NCI-H146 (cell line): ENCODE measurements around the gene HNRNPR.
"Not testable (repeated sequence)": the region's sequence is repeated elsewhere in the genome, so short reads cannot be mapped to it uniquely, and the experiment has no call there.

ENCODE experiments used
- DNase-seq: peaks from one replicate; lab custom pipeline; 2025; lab: John Stamatoyannopoulos, UW

Gene HNRNPR

GRCh38 chr1:23325393-23325792, 18.7 kb downstream of the HNRNPR start:
- DNase-seq, result no peak

- DNase-seq, result no peak
These were observed 21.3 kb downstream of the HNRNPR start for GRCh38 chr1:23322770-23323169.

- DNase-seq, result not testable (repeated sequence)
These were observed 33.8 kb downstream of the HNRNPR start for GRCh38 chr1:23310280-23310679.

GRCh38 chr1:23304140-23304620, 39.9 kb downstream of the HNRNPR start:
- DNase-seq, result no peak

- no peak for DNase-seq
These were observed 40.6 kb downstream of the HNRNPR start for GRCh38 chr1:23303524-23303923.

GRCh38 chr1:23296931-23297330, 47.2 kb downstream of the HNRNPR start:
- no peak for DNase-seq

- DNase-seq, result no peak
These were observed 52.4 kb downstream of the HNRNPR start for GRCh38 chr1:23291706-23292105.

- no peak for DNase-seq
These were observed 53.1 kb downstream of the HNRNPR start for GRCh38 chr1:23290836-23291565.

GRCh38 chr1:23288671-23289070, 55.4 kb downstream of the HNRNPR start:
- DNase-seq, result no peak

GRCh38 chr1:23288201-23288600, 55.9 kb downstream of the HNRNPR start:
- DNase-seq, result no peak

- DNase-seq, result no peak
These were observed 57.7 kb downstream of the HNRNPR start for GRCh38 chr1:23286401-23286800.

- DNase-seq, result no peak
These were observed 60.1 kb downstream of the HNRNPR start for GRCh38 chr1:23283667-23284602.

GRCh38 chr1:23282957-23283356, 61.1 kb downstream of the HNRNPR start:
- no peak for DNase-seq

- DNase-seq, result peak; percentile 24
These were observed 65.4 kb downstream of the HNRNPR start for GRCh38 chr1:23278717-23279116.

GRCh38 chr1:23276531-23276930, 67.6 kb downstream of the HNRNPR start:
- no peak for DNase-seq

GRCh38 chr1:23274134-23274505, 70.0 kb downstream of the HNRNPR start:
- no peak for DNase-seq

GRCh38 chr1:23273450-23274133, 70.5 kb downstream of the HNRNPR start:
- DNase-seq, result no peak

- DNase-seq, result peak; percentile 10
These were observed 80.7 kb downstream of the HNRNPR start for GRCh38 chr1:23263380-23263887.

GRCh38 chr1:23258082-23258481, 86.0 kb downstream of the HNRNPR start:
- DNase-seq, result not testable (repeated sequence)

- not testable (repeated sequence) for DNase-seq
These were observed 86.7 kb downstream of the HNRNPR start for GRCh38 chr1:23257371-23257770.
